Panc1 (cell line): Measurements from ENCODE around the gene SND1. TPM values are rescaled to one million over a fixed set of nuclear protein-coding genes. Genes with fewer than 3 reads are reported as not detected.

Experiments used
- ATAC-seq: fragments of 200-7000 bp; cut with Tn5 transposase; 2 replicates; pipeline ENCODE4 v1.9.1; 2020; ENCODE audit warnings: mild to moderate bottlenecking, moderate library complexity
- BruUV-seq: library from RNA; stranded (reverse); fragments of 400-500 nt; replicated peaks from 2 replicates; lab custom pipeline; 2021; lab: Mats Ljungman, UMichigan
- CTCF ChIA-PET: fragments of 300-600 bp; sonication (Branson Sonifier 250); formaldehyde crosslinking; loops from one replicate; lab custom pipeline; 2022; ENCODE audit warnings: antibody characterized with exemption; lab: Charles Lee
- POLR2A ChIA-PET: fragments of 300-600 bp; sonication (Branson Sonifier 250); formaldehyde crosslinking; loops from one replicate; lab custom pipeline; 2022; ENCODE audit warnings: antibody characterized with exemption; lab: Charles Lee
- DNase-seq: peaks from one replicate; pipeline ENCODE4 v3.0.0-alpha.2; 2010; ENCODE audit warnings: low read depth, low spot score
- H3K27ac ChIP-seq: 2 replicates; pipeline ENCODE4 v1.5.1; 2011; ENCODE audit warnings: mild to moderate bottlenecking, low read length, inconsistent platforms
- H3K27me3 ChIP-seq: fragments of 200-500 bp; sonication (Bioruptor generic); 2 replicates; pipeline ENCODE4 v1.6.0; 2014; ENCODE audit warnings: low read length, inconsistent platforms; ENCODE audit not compliant: control insufficient read depth, insufficient read depth
- H3K36me3 ChIP-seq: fragments of 200-500 bp; sonication (Bioruptor generic); 2 replicates; pipeline ENCODE4 v1.5.1; 2014; ENCODE audit warnings: inconsistent platforms, mild to moderate bottlenecking, low read length, moderate library complexity; ENCODE audit not compliant: control insufficient read depth, insufficient read depth
- H3K4me1 ChIP-seq: 2 replicates; pipeline ENCODE4 v1.5.1; 2011; ENCODE audit warnings: inconsistent platforms, mild to moderate bottlenecking, low read length, moderate library complexity; ENCODE audit not compliant: control insufficient read depth, insufficient read depth
- H3K4me3 ChIP-seq, 2 experiments: 2 replicates each; pipeline ENCODE4 v1.5.1; 2011 to 2012; ENCODE audit warnings: low read depth in 2 of 2, low read length in 2 of 2, mild to moderate bottlenecking in 2 of 2, inconsistent platforms in 1 of 2, moderate library complexity in 1 of 2
- H3K9me3 ChIP-seq: fragments of 200-500 bp; sonication (Bioruptor generic); 2 replicates; pipeline ENCODE4 v1.5.1; 2014; ENCODE audit warnings: low read depth, mild to moderate bottlenecking, inconsistent platforms, low read length, moderate library complexity; ENCODE audit not compliant: control insufficient read depth, insufficient read depth
- CTCF ChIP-seq: fragments of 450-650 bp; IDR thresholded peaks from 2 replicates; pipeline ENCODE4 v1.5.1; 2017; ENCODE audit warnings: mild to moderate bottlenecking
- POLR2AphosphoS5 ChIP-seq: IDR thresholded peaks from 2 replicates; pipeline ENCODE4 v1.6.1; 2012; ENCODE audit warnings: mild to moderate bottlenecking, low read depth, low read length, moderate library complexity
- REST ChIP-seq, 2 experiments: IDR thresholded peaks; 2 replicates each; pipeline ENCODE4 v1.6.1; 2011 to 2012; ENCODE audit warnings: low read depth in 2 of 2, control low read depth in 1 of 2, low read length in 1 of 2, mild to moderate bottlenecking in 1 of 2, moderate library complexity in 1 of 2; ENCODE audit not compliant: insufficient read depth in 1 of 2
- SIN3A ChIP-seq: IDR thresholded peaks from 2 replicates; pipeline ENCODE4 v1.6.1; 2012; ENCODE audit warnings: low read depth, mild to moderate bottlenecking, low read length, moderate library complexity, borderline replicate concordance; ENCODE audit not compliant: insufficient read depth
- TCF7L2 ChIP-seq: IDR thresholded peaks from 2 replicates; pipeline ENCODE4 v1.6.1; 2011; ENCODE audit warnings: mild to moderate bottlenecking, low read depth, low read length, inconsistent platforms
- in situ Hi-C: cut with HindIII; loops from 2 replicates; pipeline ENCODE4 v1.10.0; 2016; ENCODE audit warnings: low sequenced_read_pairs, low pct_unique_long_range_greater_than_20kb
- intact Hi-C: fragments of 100-400 bp; cut with micrococcal nuclease; formaldehyde crosslinking; loops from one replicate; pipeline ENCODE4 v1.10.0; 2022; ENCODE audit not compliant: unreplicated experiment
- total RNA-seq: library from RNA; stranded (reverse); gene quantifications from one replicate; pipeline ENCODE4 v1.2.1, GENCODE V29; 2021; ENCODE audit not compliant: unreplicated experiment

The SND1 gene
- total RNA-seq, 1 experiment from 2014 or later, result 176 TPM

GRCh38 chr7:127765150-127765549 is 113.2 kb downstream of the SND1 start:
- DNase-seq, result no peak
- no peak for ATAC-seq
- Histone ChIP-seq H3K9me3 (no peaks in the 10 kb centered on the region), H3K27me3 (no peaks in the 10 kb centered on the region), H3K4me1 (no peaks in the 10 kb centered on the region; the same call in 1 of the 2 replicates), H3K27ac (no peak overlapping the region), H3K4me3 (no peak overlapping the region), H3K36me3 (no peaks in the 10 kb centered on the region)
- TF ChIP-seq CTCF, result no peak
- TF ChIP-seq TCF7L2, result no peak
- no peak for TF ChIP-seq SIN3A
- no peak for TF ChIP-seq POLR2AphosphoS5
- no peak for TF ChIP-seq REST (IDR thresholded peaks at IDR 0.05; ENCODE audit: insufficient read depth in 1 of 2, low read depth in 2 of 2, low read length in 1 of 2)
- intact Hi-C loops, result no loop called here
- CTCF ChIA-PET, result no interaction called here
- POLR2A ChIA-PET, result no interaction called here
- BruUV-seq, result no TSS peak
- in situ Hi-C loops, result no loop called here

- Histone ChIP-seq H3K27ac (no peak overlapping the region), H3K27me3 (no peaks in the 10 kb centered on the region), H3K4me3 (no peak overlapping the region), H3K9me3 (no peaks in the 10 kb centered on the region), H3K36me3 (no peaks in the 10 kb centered on the region), H3K4me1 (no peaks in the 10 kb centered on the region; the same call in 1 of the 2 replicates)
- CTCF ChIA-PET, result no interaction called here
- in situ Hi-C loops (no loop called here), intact Hi-C loops (no loop called here)
- ATAC-seq (no peak), DNase-seq (no peak)
- BruUV-seq, result no TSS peak
- TF ChIP-seq REST (IDR thresholded peaks at IDR 0.05; ENCODE audit: insufficient read depth in 1 of 2, low read depth in 2 of 2, low read length in 1 of 2), result no peak
- no peak for TF ChIP-seq SIN3A
- no peak for TF ChIP-seq CTCF
- TF ChIP-seq TCF7L2, result no peak
- no peak for TF ChIP-seq POLR2AphosphoS5
- POLR2A ChIA-PET, result no interaction called here
These were observed 115.0 kb downstream of the SND1 start for GRCh38 chr7:127766831-127767459.
